Measurements from ENCODE around the gene GUK1.

Gene GUK1

DNA sequence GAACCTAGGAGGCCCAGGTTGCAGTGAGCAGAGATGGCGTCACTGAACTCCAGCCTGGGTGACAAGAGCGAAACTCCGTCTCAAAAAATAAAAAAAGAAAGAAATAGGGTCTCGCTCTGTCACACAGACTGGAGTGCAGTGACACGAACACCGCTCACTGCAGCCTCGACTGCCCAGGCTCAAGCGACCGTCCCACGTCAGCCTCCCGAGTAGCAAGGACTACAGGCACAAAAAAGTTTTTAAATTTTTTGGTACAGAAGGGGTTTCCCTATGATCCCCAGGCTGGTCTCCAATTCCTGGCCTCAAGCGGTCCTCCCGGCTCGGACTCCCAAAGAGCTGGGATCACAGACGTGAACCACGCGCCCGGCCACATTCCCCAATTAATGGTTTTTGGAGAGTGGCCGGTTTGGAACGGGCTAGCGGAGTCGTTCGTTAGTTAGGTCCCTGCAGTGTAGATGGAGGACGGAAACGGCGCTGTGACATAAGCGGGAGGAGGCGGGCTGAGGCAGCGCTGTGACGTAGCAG lies 611 bp upstream of the GUK1 start:
- TF ChIP-seq POLR2AphosphoS5 (IDR thresholded peaks at IDR 0.05; ENCODE audit: low read depth) (peak; percentile 43; the same call in 1 of the 2 replicates), GABPA (IDR thresholded peaks at IDR 0.05; ENCODE audit: low read depth) (no peak), SPI1 (IDR thresholded peaks at IDR 0.05; ENCODE audit: borderline replicate concordance, low read depth) (no peak)
- TF ChIP-seq, protein P1, sequence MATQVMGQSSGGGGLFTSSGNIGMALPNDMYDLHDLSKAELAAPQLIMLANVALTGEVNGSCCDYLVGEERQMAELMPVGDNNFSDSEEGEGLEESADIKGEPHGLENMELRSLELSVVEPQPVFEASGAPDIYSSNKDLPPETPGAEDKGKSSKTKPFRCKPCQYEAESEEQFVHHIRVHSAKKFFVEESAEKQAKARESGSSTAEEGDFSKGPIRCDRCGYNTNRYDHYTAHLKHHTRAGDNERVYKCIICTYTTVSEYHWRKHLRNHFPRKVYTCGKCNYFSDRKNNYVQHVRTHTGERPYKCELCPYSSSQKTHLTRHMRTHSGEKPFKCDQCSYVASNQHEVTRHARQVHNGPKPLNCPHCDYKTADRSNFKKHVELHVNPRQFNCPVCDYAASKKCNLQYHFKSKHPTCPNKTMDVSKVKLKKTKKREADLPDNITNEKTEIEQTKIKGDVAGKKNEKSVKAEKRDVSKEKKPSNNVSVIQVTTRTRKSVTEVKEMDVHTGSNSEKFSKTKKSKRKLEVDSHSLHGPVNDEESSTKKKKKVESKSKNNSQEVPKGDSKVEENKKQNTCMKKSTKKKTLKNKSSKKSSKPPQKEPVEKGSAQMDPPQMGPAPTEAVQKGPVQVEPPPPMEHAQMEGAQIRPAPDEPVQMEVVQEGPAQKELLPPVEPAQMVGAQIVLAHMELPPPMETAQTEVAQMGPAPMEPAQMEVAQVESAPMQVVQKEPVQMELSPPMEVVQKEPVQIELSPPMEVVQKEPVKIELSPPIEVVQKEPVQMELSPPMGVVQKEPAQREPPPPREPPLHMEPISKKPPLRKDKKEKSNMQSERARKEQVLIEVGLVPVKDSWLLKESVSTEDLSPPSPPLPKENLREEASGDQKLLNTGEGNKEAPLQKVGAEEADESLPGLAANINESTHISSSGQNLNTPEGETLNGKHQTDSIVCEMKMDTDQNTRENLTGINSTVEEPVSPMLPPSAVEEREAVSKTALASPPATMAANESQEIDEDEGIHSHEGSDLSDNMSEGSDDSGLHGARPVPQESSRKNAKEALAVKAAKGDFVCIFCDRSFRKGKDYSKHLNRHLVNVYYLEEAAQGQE (IDR thresholded peaks at IDR 0.05; ENCODE audit: insufficient replicate concordance, low read depth) = no peak
- TF ChIP-seq, protein P2, sequence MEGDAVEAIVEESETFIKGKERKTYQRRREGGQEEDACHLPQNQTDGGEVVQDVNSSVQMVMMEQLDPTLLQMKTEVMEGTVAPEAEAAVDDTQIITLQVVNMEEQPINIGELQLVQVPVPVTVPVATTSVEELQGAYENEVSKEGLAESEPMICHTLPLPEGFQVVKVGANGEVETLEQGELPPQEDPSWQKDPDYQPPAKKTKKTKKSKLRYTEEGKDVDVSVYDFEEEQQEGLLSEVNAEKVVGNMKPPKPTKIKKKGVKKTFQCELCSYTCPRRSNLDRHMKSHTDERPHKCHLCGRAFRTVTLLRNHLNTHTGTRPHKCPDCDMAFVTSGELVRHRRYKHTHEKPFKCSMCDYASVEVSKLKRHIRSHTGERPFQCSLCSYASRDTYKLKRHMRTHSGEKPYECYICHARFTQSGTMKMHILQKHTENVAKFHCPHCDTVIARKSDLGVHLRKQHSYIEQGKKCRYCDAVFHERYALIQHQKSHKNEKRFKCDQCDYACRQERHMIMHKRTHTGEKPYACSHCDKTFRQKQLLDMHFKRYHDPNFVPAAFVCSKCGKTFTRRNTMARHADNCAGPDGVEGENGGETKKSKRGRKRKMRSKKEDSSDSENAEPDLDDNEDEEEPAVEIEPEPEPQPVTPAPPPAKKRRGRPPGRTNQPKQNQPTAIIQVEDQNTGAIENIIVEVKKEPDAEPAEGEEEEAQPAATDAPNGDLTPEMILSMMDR (IDR thresholded peaks at IDR 0.05; ENCODE audit: insufficient read depth, low read length) = no peak

DNA sequence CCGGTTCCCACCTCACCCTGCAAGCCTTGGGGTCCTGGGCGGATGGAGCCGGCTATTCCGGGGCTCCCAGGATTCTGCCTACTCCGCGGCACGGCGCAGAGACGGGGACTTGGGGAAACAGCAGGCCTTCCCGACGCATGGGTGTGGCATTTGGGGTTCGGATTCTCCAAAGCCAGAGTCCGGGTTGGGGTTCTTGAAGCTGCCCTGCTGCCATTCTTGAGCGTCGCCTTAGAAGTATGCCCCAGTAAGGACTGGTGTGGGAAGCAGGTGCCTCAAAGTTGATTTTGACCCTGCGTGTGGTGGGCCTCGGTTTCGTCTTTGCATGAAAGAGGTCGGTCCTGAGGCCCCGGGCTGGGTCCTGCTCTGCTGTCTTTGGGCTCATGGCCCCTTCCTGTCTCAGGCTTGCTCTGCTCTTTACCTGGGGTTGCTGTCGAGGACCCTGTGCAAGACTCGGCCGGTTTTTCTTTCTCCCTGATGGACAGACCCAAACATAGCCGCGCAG lies 696 bp downstream of the GUK1 start:
- H3K27ac ChIP-seq (replicated peaks) = peak overlapping the region; percentile 78
- DNase-seq (ENCODE audit: low read depth in 1 of 2, low spot score in 1 of 2) = no peak

More for the DNA sequence above, 611 bp upstream of the GUK1 start:
- Histone ChIP-seq H3K27ac (replicated peaks) (peak overlapping the region; percentile 75), H3K27me3 (ENCODE audit: insufficient read depth, poor library complexity, severe bottlenecking) (no peaks in the 10 kb centered on the region), H3K4me3 (replicated peaks; ENCODE audit: insufficient read depth, low read length) (peak overlapping the region; percentile 97)
- no peak for DNase-seq (ENCODE audit: low read depth in 1 of 2, low spot score in 1 of 2)

DNA sequence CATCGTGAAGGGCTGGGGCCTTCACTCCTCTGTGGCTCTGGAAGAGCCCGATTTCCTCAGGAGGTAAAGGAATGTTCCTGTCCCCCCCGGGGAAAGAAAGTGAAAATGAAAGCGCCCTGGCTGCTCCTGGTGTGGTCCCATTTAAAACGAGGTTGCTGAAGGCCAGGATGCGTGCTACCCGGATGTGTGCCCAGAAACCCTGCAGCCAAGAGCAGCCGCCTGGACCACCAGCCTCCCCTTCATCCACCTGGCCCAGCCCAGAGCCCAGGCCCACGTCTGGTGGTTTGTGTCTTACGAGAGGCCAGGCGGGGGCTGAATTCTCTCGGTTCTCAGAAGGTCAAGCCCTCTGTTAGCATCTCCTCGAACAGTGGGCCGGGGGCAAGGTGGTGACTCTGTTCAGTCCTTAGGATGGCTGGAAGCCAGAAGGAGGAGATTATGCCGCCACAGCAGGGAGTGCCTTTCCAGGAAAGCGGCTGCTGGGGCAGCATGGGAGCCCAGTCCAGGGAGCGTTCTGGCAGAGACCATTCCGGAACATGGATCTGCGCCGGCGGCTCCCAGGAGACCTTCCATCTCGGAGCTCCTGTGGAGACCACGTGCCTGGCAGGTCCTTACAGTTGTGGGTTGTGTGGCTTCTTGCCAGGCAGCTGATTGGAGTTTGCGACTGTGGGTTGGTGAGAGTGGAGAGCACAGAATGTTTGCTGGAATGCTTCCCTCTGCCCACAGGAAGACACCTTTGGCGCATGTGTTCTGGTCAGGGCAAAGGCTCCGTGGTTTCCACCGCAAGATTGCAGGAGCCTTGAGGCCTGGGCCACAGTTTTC lies 1.4 kb downstream of the GUK1 start:
- Histone ChIP-seq H3K4me3 (replicated peaks; ENCODE audit: insufficient read depth, low read length) (peak overlapping the region; percentile 97), H3K27me3 (ENCODE audit: insufficient read depth, poor library complexity, severe bottlenecking) (no peaks in the 10 kb centered on the region), H3K27ac (replicated peaks) (no peak overlapping the region)
- no peak for DNase-seq (ENCODE audit: low read depth in 1 of 2, low spot score in 1 of 2)
- TF ChIP-seq, protein P2 (IDR thresholded peaks at IDR 0.05; ENCODE audit: insufficient read depth, low read length) = no peak
- no peak for TF ChIP-seq GABPA (IDR thresholded peaks at IDR 0.05; ENCODE audit: low read depth)
- TF ChIP-seq, protein P1 (IDR thresholded peaks at IDR 0.05; ENCODE audit: insufficient replicate concordance, low read depth) = no peak
- TF ChIP-seq SPI1 (IDR thresholded peaks at IDR 0.05; ENCODE audit: borderline replicate concordance, low read depth) = no peak
- no peak for TF ChIP-seq POLR2AphosphoS5 (IDR thresholded peaks at IDR 0.05; ENCODE audit: low read depth)

More for the DNA sequence above, 696 bp downstream of the GUK1 start:
- H3K27me3 ChIP-seq (ENCODE audit: insufficient read depth, poor library complexity, severe bottlenecking) = no peaks in the 10 kb centered on the region
- H3K4me3 ChIP-seq (replicated peaks; ENCODE audit: insufficient read depth, low read length) = peak overlapping the region; percentile 97
- TF ChIP-seq POLR2AphosphoS5 (IDR thresholded peaks at IDR 0.05; ENCODE audit: low read depth) = no peak
- no peak for TF ChIP-seq SPI1 (IDR thresholded peaks at IDR 0.05; ENCODE audit: borderline replicate concordance, low read depth)
- TF ChIP-seq, protein P1 (IDR thresholded peaks at IDR 0.05; ENCODE audit: insufficient replicate concordance, low read depth) = no peak
- TF ChIP-seq GABPA (IDR thresholded peaks at IDR 0.05; ENCODE audit: low read depth) = no peak
- TF ChIP-seq, protein P2 (IDR thresholded peaks at IDR 0.05; ENCODE audit: insufficient read depth, low read length) = no peak

Measured in HL-60 (cell line).